ENCODE data around the gene COMMD7.

DNA sequence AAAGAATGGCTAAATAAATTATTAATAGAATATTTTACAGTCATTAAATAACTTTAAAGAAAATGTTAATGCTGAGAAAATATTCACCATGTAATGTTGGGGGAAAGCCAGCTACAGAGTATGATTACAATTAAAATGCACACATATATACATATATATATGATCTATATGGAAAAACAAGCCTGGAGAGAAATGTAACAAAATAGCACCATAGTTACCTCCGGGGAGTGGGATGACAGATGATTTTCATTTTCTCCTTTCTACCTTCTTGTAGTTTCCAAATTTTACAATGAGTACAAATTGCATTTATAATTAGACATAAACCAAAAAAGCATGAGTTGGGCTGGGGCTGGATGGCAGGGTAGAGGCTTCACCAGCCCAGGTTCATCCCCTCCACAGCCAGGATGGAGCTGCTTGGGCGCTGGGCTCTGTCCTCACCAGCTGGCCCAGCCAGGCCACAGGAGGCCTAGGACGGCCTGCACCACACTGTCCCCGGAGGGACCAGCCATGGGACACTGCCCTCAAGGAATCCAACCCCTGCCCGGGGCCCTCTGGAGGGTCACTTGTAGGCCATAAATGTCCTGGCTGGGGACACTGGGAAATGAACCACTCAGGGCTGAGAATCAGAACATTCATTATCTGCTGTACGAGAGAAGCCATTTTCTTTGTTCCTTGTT is 79.8 kb downstream of the COMMD7 start:
- TF ChIP-seq POLR2A (IDR thresholded peaks at IDR 0.05) (no peak), CTCF (IDR thresholded peaks at IDR 0.05) (no peak)

Data from esophagus squamous epithelium (tissue), 4 donors.